GM23338 (cell line): ENCODE measurements around the gene PTPRR. TPM values are rescaled to one million over a fixed set of nuclear protein-coding genes. Genes with fewer than 3 reads are reported as not detected.

Experiments
- ATAC-seq: fragments of 200-7000 bp; cut with Tn5 transposase; 3 replicates; pipeline ENCODE4 v1.9.1; 2020
- DNase-seq: peaks from one replicate; pipeline ENCODE4 v3.0.0-alpha.2; 2015; ENCODE audit warnings: low spot score
- H2AFZ ChIP-seq: fragments of 200-600 bp; sonication (generic); 2 replicates; pipeline ENCODE4 v1.8.0; 2016; ENCODE audit warnings: antibody characterized with exemption, mild to moderate bottlenecking, moderate library complexity
- H3F3A ChIP-seq: fragments of 200-600 bp; sonication (generic); replicated peaks from 2 replicates; pipeline ENCODE4 v1.8.0; 2017; ENCODE audit warnings: antibody characterized with exemption, mixed run types, low read depth
- H3K27ac ChIP-seq: fragments of 200-600 bp; sonication (generic); 2 replicates; pipeline ENCODE4 v1.6.1; 2016; ENCODE audit warnings: low read depth
- H3K27me3 ChIP-seq: fragments of 200-600 bp; sonication (generic); 2 replicates; pipeline ENCODE4 v1.8.0; 2016; ENCODE audit warnings: mild to moderate bottlenecking, mixed run types, moderate library complexity; ENCODE audit not compliant: insufficient read depth
- H3K36me3 ChIP-seq: fragments of 200-600 bp; sonication (generic); 2 replicates; pipeline ENCODE4 v1.8.0; 2016; ENCODE audit warnings: mild to moderate bottlenecking; ENCODE audit not compliant: insufficient read depth
- H3K4me1 ChIP-seq: fragments of 200-600 bp; sonication (generic); 2 replicates; pipeline ENCODE4 v1.8.0; 2016; ENCODE audit warnings: mild to moderate bottlenecking, moderate library complexity; ENCODE audit not compliant: insufficient read depth
- H3K4me2 ChIP-seq: fragments of 200-600 bp; sonication (generic); 2 replicates; pipeline ENCODE4 v1.7.1; 2017; ENCODE audit warnings: mixed run types
- H3K4me3 ChIP-seq: fragments of 200-600 bp; sonication (generic); 2 replicates; pipeline ENCODE4 v1.6.1; 2016; ENCODE audit warnings: mixed run types
- H3K79me2 ChIP-seq: fragments of 200-600 bp; sonication (generic); replicated peaks from 2 replicates; pipeline ENCODE4 v1.8.0; 2017; ENCODE audit warnings: mild to moderate bottlenecking; ENCODE audit not compliant: insufficient read depth
- H3K9me2 ChIP-seq: fragments of 200-600 bp; sonication (generic); 2 replicates; pipeline ENCODE4 v1.8.0; 2017; ENCODE audit not compliant: insufficient read depth
- H4K20me1 ChIP-seq: fragments of 200-600 bp; sonication (generic); replicated peaks from 2 replicates; pipeline ENCODE4 v1.8.0; 2017; ENCODE audit warnings: mild to moderate bottlenecking; ENCODE audit not compliant: insufficient read depth
- H3K27ac Mint-ChIP-seq: 2 replicates; pipeline ENCODE4 v1.8.0; 2020; ENCODE audit warnings: inconsistent platforms, mild to moderate bottlenecking, moderate library complexity, mixed read lengths
- H3K27me3 Mint-ChIP-seq: 3 replicates; pipeline ENCODE4 v1.8.0; 2022; ENCODE audit warnings: low read depth, mild to moderate bottlenecking, moderate library complexity, mixed read lengths, inconsistent platforms; ENCODE audit not compliant: insufficient read depth, poor library complexity
- H3K36me3 Mint-ChIP-seq: 3 replicates; pipeline ENCODE4 v1.8.0; 2021; ENCODE audit warnings: low read depth, mild to moderate bottlenecking, inconsistent platforms, moderate library complexity, mixed read lengths
- H3K4me1 Mint-ChIP-seq: 3 replicates; pipeline ENCODE4 v1.8.0; 2020; ENCODE audit warnings: mild to moderate bottlenecking, inconsistent platforms, mixed read lengths
- H3K4me3 Mint-ChIP-seq: 3 replicates; pipeline ENCODE4 v1.8.0; 2021; ENCODE audit warnings: moderate library complexity, mild to moderate bottlenecking, inconsistent platforms, mixed read lengths
- H3K9me3 Mint-ChIP-seq: 3 replicates; pipeline ENCODE4 v1.8.0; 2020; ENCODE audit warnings: moderate library complexity, mild to moderate bottlenecking, inconsistent platforms, mixed read lengths
- CREB1 ChIP-seq: fragments of 250-450 bp; sonication (Bioruptor Pico); IDR thresholded peaks from 2 replicates; pipeline ENCODE4 v1.5.0; 2020; ENCODE audit warnings: low read depth, mild to moderate bottlenecking, moderate library complexity
- CTCF ChIP-seq, 2 experiments: fragments of 200-600 bp in 1 of 2; sonication (generic) in 1 of 2; conservative IDR thresholded peaks; 2 replicates each; pipeline versions ENCODE4 v1.5.1 to v1.6.1; 2016 to 2017; ENCODE audit warnings: antibody characterized with exemption in 2 of 2, low read depth in 2 of 2, mild to moderate bottlenecking in 2 of 2, moderate library complexity in 1 of 2
- ETS1 ChIP-seq: IDR thresholded peaks from 2 replicates; pipeline ENCODE4 v1.6.1; 2016; ENCODE audit warnings: antibody characterized with exemption
- EZH2 ChIP-seq: fragments of 200-600 bp; sonication (generic); IDR thresholded peaks from one replicate; pipeline ENCODE4 v1.8.0; 2017; ENCODE audit warnings: antibody characterized with exemption, mild to moderate bottlenecking, low read depth; ENCODE audit not compliant: unreplicated experiment
- EZH2phosphoT487 ChIP-seq: fragments of 200-600 bp; sonication (generic); IDR thresholded peaks from one replicate; pipeline ENCODE4 v1.8.1; 2018; ENCODE audit warnings: antibody characterized with exemption; ENCODE audit not compliant: unreplicated experiment
- JUNB ChIP-seq: IDR thresholded peaks from one replicate; pipeline ENCODE4 v1.6.1; 2016; ENCODE audit warnings: antibody characterized with exemption; ENCODE audit not compliant: unreplicated experiment
- POLR2AphosphoS5 ChIP-seq: IDR thresholded peaks from 2 replicates; pipeline ENCODE4 v1.6.1; 2016; ENCODE audit warnings: antibody characterized with exemption, low read depth
- ZNF114 ChIP-seq: fragments of 250-450 bp; sonication (Bioruptor Pico); IDR thresholded peaks from 2 replicates; pipeline ENCODE4 v1.5.0; 2020; ENCODE audit warnings: mild to moderate bottlenecking, moderate library complexity
- ZNF462 ChIP-seq: fragments of 250-450 bp; sonication (Bioruptor Pico); IDR thresholded peaks from 2 replicates; pipeline ENCODE4 v1.5.0; 2020; ENCODE audit warnings: mild to moderate bottlenecking, moderate library complexity
- polyA plus RNA-seq: library from polyadenylated mRNA; unstranded; fragments of >200 nt; fragmentation: Nextera tagmentation; extraction: Ambion mirVana; gene quantifications from 2 replicates; pipeline ENCODE4 v1.2.1, GENCODE V29; 2016
- total RNA-seq: library from RNA; depleted of rRNA; stranded (reverse); fragments of >200 nt; shearing (Covaris generic); gene quantifications from 2 replicates; pipeline ENCODE4 v1.2.3, GENCODE V29; 2014

The PTPRR gene
- total and polyA plus RNA-seq, 2 experiments from 2014 or later, result 0.26 to 0.76 TPM

GRCh38 chr12:70838127-70838526 is 82.4 kb downstream of the PTPRR start (continued):
- TF ChIP-seq ZNF462 (CRISPR knock-in tag) (no peak), ZNF114 (CRISPR knock-in tag) (no peak), EZH2 (no peak), POLR2AphosphoS5 (no peak), ETS1 (no peak), CREB1 (CRISPR knock-in tag) (no peak), EZH2phosphoT487 (no peak)

GRCh38 chr12:70837026-70837425 is 83.5 kb downstream of the PTPRR start:
- H4K20me1 ChIP-seq, result no peaks in the 10 kb centered on the region
- no peak overlapping the region for H3K4me3 ChIP-seq
- H3K4me2 ChIP-seq, result no peak overlapping the region
- no peaks in the 10 kb centered on the region for H3K9me3 Mint-ChIP-seq
- no peaks in the 10 kb centered on the region for H3K27me3 ChIP-seq
- peaks cover 2% of the 10 kb centered on the region for H3K27me3 Mint-ChIP-seq
- H3K4me3 Mint-ChIP-seq, result no peak overlapping the region
- H3K4me1 Mint-ChIP-seq, result peaks cover 14% of the 10 kb centered on the region
- H3K9me2 ChIP-seq, result peaks cover 10% of the 10 kb centered on the region; the same call in 1 of the 2 replicates
- H3K4me1 ChIP-seq, result peaks cover 16% of the 10 kb centered on the region
- no peaks in the 10 kb centered on the region for H3K36me3 ChIP-seq
- H3K27ac Mint-ChIP-seq, result no peak overlapping the region
- DNase-seq (no peak), ATAC-seq (no peak)
- no peak overlapping the region for H2AFZ ChIP-seq
- H3K36me3 Mint-ChIP-seq, result no peaks in the 10 kb centered on the region
- no peaks in the 10 kb centered on the region for H3F3A ChIP-seq
- no peaks in the 10 kb centered on the region for H3K79me2 ChIP-seq
- no peak overlapping the region for H3K27ac ChIP-seq
- TF ChIP-seq CTCF (conservative IDR thresholded peaks at IDR 0.05; ENCODE audit: low read depth in 2 of 2) (no peak), ETS1 (no peak), JUNB (no peak)
